ENCODE data around the gene ATP6V1D.

The ATP6V1D gene

DNA sequence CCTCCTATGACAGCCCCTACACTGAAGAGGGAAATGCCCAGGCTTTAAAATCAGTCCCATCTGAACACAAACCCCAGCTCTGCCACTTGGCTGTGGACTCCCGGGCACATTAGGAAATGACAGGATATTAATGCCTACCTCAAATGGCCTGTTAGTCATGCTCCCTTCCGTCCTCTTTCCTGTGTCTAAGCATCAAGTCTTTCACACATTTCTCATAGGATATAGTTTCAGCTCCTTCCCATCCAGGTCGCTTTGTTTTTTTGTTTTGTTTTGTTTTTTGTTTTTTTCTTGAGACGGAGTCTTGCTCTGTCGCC is 36.2 kb upstream of the ATP6V1D start:
- H3K9ac ChIP-seq (ENCODE audit: low read depth, low read length, poor library complexity, severe bottlenecking) = no peak overlapping the region
- H3K9me2 ChIP-seq (replicated peaks; ENCODE audit: low read depth, low read length) = no peaks in the 10 kb centered on the region
- peaks cover 8% of the 10 kb centered on the region for H3K4me1 ChIP-seq (ENCODE audit: insufficient read depth, low read length, poor library complexity, severe bottlenecking)
- H4K20me1 ChIP-seq (ENCODE audit: insufficient read depth, low read length, poor library complexity, severe bottlenecking) = no peaks in the 10 kb centered on the region
- no peaks in the 10 kb centered on the region for H3K9me3 ChIP-seq (ENCODE audit: insufficient read depth, low read depth, low read length)
- no peak overlapping the region for H3K4me3 ChIP-seq (ENCODE audit: low read length, poor library complexity, severe bottlenecking)
- H3F3A ChIP-seq (ENCODE audit: low read depth) = no peaks in the 10 kb centered on the region
- no peaks in the 10 kb centered on the region for H3K79me2 ChIP-seq (ENCODE audit: insufficient read depth, low read length)
- H2AFZ ChIP-seq (ENCODE audit: low read length) = no peak overlapping the region
- H3K27me3 ChIP-seq (ENCODE audit: insufficient read depth, low read length, poor library complexity, severe bottlenecking) = no peaks in the 10 kb centered on the region
- H3K4me2 ChIP-seq (ENCODE audit: low read depth, low read length, poor library complexity, severe bottlenecking) = no peak overlapping the region
- TF ChIP-seq, protein P1, sequence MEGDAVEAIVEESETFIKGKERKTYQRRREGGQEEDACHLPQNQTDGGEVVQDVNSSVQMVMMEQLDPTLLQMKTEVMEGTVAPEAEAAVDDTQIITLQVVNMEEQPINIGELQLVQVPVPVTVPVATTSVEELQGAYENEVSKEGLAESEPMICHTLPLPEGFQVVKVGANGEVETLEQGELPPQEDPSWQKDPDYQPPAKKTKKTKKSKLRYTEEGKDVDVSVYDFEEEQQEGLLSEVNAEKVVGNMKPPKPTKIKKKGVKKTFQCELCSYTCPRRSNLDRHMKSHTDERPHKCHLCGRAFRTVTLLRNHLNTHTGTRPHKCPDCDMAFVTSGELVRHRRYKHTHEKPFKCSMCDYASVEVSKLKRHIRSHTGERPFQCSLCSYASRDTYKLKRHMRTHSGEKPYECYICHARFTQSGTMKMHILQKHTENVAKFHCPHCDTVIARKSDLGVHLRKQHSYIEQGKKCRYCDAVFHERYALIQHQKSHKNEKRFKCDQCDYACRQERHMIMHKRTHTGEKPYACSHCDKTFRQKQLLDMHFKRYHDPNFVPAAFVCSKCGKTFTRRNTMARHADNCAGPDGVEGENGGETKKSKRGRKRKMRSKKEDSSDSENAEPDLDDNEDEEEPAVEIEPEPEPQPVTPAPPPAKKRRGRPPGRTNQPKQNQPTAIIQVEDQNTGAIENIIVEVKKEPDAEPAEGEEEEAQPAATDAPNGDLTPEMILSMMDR (conservative IDR thresholded peaks at IDR 0.05; ENCODE audit: low read length) = no peak
- TF ChIP-seq EZH2phosphoT487 (IDR thresholded peaks at IDR 0.05; ENCODE audit: borderline replicate concordance) = no peak
- no peaks in the 10 kb centered on the region for H3K36me3 ChIP-seq (ENCODE audit: insufficient read depth, low read length)

DNA sequence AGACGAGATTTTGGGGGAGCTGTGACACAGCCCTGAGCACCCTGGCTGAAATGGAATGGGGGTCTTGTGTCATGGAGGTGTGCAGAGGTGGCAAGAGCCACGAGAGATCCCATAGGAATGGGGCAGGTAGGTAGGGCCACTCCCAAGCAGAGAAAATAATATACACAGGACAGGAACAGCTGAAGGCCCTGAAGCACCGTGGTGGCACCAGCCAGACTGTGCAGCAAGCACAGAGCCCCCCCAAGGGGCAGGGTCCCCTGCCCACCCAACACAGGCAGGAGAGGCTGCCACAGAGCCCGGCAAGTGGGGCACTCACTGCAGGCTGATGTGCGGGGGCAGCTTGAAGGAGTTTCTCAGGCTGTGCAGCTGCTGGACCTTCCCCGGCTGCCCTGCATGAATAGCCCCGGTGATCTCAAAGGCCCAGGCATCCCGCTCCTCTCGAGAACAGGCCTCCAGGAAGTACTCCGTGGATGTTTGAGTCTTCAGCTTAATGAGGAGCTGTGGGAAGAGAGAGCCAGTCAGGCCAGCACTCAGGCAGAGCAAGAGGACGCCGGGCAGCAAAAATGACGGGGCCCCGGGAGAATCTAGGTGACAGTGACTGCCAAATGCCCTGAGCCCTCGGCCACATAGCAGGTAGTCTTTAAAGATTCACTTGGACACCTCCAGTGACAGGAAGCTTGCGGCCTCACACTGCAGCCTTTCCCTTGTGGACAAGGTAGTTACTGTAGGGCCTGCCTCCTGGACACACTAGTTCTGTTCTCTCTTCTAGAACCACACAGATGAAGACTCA is 35.7 kb upstream of the ATP6V1D start:
- Histone ChIP-seq H3K4me2 (ENCODE audit: low read depth, low read length, poor library complexity, severe bottlenecking) (no peak overlapping the region), H3K9me2 (replicated peaks; ENCODE audit: low read depth, low read length) (no peaks in the 10 kb centered on the region), H3K27me3 (ENCODE audit: insufficient read depth, low read length, poor library complexity, severe bottlenecking) (no peaks in the 10 kb centered on the region), H3K9me3 (ENCODE audit: insufficient read depth, low read depth, low read length) (no peaks in the 10 kb centered on the region), H3K4me1 (ENCODE audit: insufficient read depth, low read length, poor library complexity, severe bottlenecking) (peaks cover 11% of the 10 kb centered on the region), H4K20me1 (ENCODE audit: insufficient read depth, low read length, poor library complexity, severe bottlenecking) (no peaks in the 10 kb centered on the region), H3K36me3 (ENCODE audit: insufficient read depth, low read length) (no peaks in the 10 kb centered on the region), H3K9ac (ENCODE audit: low read depth, low read length, poor library complexity, severe bottlenecking) (no peak overlapping the region), H2AFZ (ENCODE audit: low read length) (no peak overlapping the region), H3K4me3 (ENCODE audit: low read length, poor library complexity, severe bottlenecking) (no peak overlapping the region), H3K79me2 (ENCODE audit: insufficient read depth, low read length) (no peaks in the 10 kb centered on the region), H3F3A (ENCODE audit: low read depth) (no peaks in the 10 kb centered on the region)
- no peak for TF ChIP-seq EZH2phosphoT487 (IDR thresholded peaks at IDR 0.05; ENCODE audit: borderline replicate concordance)
- TF ChIP-seq, protein P1 (conservative IDR thresholded peaks at IDR 0.05; ENCODE audit: low read length) = no peak

DNA sequence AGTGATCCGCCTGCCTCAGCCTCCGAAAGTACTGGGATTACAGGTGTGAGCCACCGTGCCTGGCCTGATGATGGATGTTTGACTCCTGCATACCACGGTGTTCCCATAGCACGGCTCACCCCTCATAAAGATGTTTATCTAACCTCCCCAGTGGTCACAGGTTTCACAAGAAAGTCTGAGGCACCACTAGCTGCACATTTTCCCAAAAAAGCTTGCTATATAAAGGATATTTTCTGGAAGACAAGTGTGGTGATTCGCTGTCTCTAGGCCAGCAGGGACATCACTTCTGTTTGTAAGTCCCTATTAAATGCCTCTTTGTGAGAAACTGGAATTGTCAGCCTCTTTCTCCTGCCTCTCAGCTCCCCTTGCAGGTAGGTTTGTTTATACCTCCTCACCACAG is 34.1 kb upstream of the ATP6V1D start:
- H3K36me3 ChIP-seq (ENCODE audit: insufficient read depth, low read length) = no peaks in the 10 kb centered on the region

More for the DNA sequence above, 34.1 kb upstream of the ATP6V1D start:
- no peaks in the 10 kb centered on the region for H3K27me3 ChIP-seq (ENCODE audit: insufficient read depth, low read length, poor library complexity, severe bottlenecking)
- H2AFZ ChIP-seq (ENCODE audit: low read length) = no peak overlapping the region
- no peaks in the 10 kb centered on the region for H3F3A ChIP-seq (ENCODE audit: low read depth)
- TF ChIP-seq, protein P1 (conservative IDR thresholded peaks at IDR 0.05; ENCODE audit: low read length) = no peak
- no peak for TF ChIP-seq EZH2phosphoT487 (IDR thresholded peaks at IDR 0.05; ENCODE audit: borderline replicate concordance)
- peaks cover 11% of the 10 kb centered on the region for H3K4me1 ChIP-seq (ENCODE audit: insufficient read depth, low read length, poor library complexity, severe bottlenecking)
- H3K4me3 ChIP-seq (ENCODE audit: low read length, poor library complexity, severe bottlenecking) = no peak overlapping the region
- no peaks in the 10 kb centered on the region for H3K9me2 ChIP-seq (replicated peaks; ENCODE audit: low read depth, low read length)
- no peaks in the 10 kb centered on the region for H4K20me1 ChIP-seq (ENCODE audit: insufficient read depth, low read length, poor library complexity, severe bottlenecking)
- H3K79me2 ChIP-seq (ENCODE audit: insufficient read depth, low read length) = no peaks in the 10 kb centered on the region
- H3K9ac ChIP-seq (ENCODE audit: low read depth, low read length, poor library complexity, severe bottlenecking) = no peak overlapping the region
- H3K4me2 ChIP-seq (ENCODE audit: low read depth, low read length, poor library complexity, severe bottlenecking) = no peak overlapping the region
- H3K9me3 ChIP-seq (ENCODE audit: insufficient read depth, low read depth, low read length) = no peaks in the 10 kb centered on the region

All from Loucy (cell line).